Measurements from ENCODE around the gene C17orf114.
"Not testable (repeated sequence)": the region's sequence is repeated elsewhere in the genome, so short reads cannot be mapped to it uniquely, and the experiment has no call there.

C17orf114 gene

GRCh38 chr17:4802228-4802627 lies at the start of gene C17orf114:
Gene C17orf114 (minus strand): TSS chr17:4802328.
- no peak for DNase-seq

GRCh38 chr17:4851084-4851483 lies 49.0 kb upstream of the C17orf114 start:
- DNase-seq = no peak

- DNase-seq = no peak
These were observed 48.1 kb upstream of the C17orf114 start for GRCh38 chr17:4850246-4850645.

- no peak for DNase-seq
These were observed 46.9 kb upstream of the C17orf114 start for GRCh38 chr17:4849011-4849536.

DNA sequence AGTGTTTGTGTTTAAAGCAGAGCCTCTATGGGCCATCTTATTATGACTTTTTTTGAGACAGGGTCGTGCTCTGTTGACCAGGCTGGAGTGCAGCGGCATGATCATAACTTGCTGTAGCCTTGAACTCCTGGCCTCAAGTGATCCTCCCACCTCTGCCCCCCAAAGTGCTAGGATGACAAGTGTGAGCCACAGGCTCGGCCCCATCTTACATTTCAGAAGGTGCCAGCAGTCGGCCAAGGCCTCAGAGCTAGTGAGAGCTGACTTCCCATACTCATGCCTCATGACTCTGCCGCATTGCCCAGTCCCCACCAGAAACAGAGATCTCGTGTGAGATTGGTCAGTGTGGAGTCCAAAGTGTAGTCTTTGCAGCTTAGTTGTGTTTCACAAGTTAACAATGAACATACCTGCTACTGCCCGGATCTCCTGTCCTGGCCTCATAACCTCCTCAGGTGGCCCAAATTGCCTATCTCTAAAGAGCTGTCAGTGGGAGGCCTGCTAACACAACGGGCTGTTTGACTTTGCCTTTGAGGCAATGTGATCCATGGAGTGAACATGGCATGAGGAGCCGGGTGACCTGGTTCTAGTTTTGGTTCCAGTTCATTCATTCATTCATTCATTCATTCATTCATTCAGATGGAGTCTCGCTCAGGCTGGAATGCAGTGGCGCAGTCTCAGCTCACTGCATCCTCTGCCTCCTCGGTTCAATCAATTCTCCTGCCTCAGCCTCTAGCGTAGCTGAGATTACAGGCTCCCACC lies 44.7 kb upstream of the C17orf114 start:
- no peak for DNase-seq

GRCh38 chr17:4845118-4845517 lies 43.0 kb upstream of the C17orf114 start:
- no peak for DNase-seq

GRCh38 chr17:4843321-4844000 lies 41.3 kb upstream of the C17orf114 start:
- no peak for DNase-seq

DNA sequence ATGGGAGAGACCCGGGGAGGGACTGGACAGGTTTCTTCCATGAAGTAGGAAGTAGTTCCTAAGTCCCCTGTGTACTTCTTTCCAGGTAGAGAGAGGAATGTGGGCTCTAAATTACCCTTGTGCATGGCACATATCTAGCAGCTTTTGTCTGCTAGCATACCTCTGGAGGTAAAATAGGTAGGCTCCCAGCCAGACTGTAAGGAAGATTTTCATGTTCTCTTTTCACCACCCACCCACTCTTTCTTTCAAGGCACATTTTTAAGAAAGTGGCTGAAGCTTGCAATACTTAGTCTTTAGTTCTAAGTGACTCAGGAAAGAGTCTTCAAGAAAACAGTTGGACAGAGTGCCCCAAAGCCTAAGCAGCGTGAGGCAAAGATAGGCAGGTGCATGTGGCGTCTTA lies 40.2 kb upstream of the C17orf114 start:
- DNase-seq = no peak

- DNase-seq = no peak
These were observed 38.7 kb upstream of the C17orf114 start for GRCh38 chr17:4840893-4841242.

DNA sequence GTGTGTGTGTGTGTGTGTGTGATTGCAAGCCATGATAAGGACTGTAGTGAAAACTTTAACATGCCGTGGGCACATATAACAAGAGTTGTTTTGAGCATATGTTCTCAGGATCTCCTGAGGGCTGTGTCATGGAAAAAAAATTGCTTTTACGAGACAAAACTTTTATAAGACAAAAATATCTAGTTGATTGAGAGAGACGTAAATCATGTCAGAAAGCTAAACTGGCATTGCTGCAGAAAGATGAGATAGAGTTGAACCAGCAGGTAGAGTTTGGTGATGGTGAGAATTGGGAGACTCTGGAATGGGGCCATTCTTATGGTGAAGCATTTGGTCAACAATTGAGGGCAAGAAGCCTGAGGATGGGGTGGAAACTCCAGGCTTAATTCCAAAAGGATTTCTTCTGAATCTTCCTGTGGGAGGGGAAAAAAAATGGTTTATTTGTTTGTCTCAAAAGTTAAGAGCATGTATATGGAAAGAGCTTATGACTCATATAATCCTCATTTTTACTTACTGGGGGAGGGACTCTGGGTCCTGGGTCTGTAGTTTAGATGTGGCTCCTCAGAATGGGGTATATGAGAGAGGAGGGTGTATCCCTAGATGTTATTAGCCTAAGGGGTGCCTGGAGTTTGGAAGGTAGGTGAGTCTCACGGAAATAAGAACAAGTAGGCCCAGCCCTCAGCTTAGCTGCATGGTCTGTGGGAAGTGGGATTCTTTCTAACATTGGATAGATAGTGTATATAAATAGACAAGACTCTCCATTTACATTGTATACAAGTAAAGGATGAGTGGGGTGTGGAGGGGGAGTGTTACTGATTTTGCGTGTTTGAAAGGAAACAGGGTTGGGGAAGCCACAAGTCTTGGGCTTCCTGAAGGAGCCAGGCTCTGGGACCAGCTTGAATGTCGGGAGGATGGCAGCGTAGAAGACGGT lies 38.1 kb upstream of the C17orf114 start:
- DNase-seq = no peak

GRCh38 chr17:4839221-4839620 lies 37.1 kb upstream of the C17orf114 start:
- no peak for DNase-seq

- DNase-seq = no peak
These were observed 36.2 kb upstream of the C17orf114 start for GRCh38 chr17:4838309-4838785.

DNA sequence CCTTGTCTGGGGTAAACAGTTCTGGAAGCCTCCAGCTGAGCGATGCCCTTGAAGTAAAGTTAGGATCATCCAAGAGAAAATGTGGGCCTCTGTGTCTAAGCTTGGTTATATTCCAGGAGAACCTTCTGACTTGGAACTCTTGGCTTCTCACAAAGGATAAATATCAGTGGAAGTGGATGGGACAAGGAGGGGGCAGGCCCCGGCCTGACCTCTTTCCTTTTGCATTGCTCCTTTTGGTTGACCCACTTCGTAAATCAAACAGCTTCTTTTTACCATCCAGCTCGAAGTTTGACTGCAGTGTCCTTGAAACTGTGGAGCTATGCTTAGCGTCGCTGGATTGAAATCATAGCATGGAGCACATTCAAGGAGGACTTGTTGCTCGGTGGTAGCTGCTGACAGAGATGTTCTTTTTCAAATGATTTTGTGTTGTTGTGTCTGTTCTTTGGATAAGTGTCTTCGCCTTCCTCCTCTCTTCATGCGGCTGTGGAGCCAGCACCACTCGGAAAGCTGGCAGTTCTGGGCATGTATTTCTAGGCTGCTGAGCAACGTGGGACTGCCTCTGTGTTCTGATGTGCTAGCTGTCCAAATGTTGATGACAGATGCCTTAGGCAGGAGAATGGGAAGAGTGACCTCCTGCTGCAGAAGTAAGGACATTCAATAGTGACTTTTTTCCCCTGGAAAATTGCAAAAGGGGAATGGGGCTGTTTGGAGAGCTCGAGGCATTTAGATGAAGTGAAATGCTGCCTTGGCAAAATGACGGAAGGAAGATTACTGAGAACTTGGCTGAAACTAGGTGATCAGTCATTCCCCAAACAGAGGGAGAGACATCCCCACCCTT lies 35.6 kb upstream of the C17orf114 start:
- no peak for DNase-seq

- DNase-seq = no peak
These were observed 34.1 kb upstream of the C17orf114 start for GRCh38 chr17:4836221-4836620.

GRCh38 chr17:4834681-4835020 lies 32.5 kb upstream of the C17orf114 start:
- no peak for DNase-seq

DNA sequence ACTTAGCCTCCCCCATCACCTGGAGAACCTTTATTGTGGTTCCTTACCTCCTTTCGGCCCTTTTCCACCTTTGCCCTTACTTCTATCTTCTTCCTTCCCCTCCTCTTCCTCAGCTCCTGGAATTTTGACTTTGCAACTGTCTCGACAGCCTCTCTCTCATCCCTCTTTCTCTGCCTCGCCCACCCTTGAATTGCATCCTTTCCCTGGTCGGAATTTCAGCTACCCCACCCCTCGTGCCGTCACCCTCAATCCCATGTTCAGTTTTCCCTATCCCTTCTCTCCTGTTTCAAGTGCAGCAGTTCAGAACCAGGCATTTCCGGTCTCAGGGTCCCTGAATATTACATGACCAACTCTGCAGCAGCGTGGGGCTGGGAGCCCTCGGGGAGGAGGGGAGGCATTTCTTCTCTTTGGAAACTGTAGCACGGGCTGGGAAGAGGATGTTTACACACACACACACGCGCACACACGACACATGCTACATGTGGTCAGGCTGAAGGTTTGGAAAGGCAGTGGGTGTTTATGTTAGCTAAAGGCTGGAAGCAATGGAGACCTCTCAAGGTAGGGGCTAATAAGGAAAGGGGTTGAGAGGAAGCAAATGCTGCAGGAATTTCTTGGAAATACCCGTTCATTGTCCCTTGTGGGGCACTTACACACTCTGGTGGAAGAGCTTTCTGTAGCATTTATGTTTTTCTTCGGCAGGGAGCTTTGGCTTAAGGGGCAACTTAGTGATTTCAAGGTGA lies 32.0 kb upstream of the C17orf114 start:
- DNase-seq = no peak

DNA sequence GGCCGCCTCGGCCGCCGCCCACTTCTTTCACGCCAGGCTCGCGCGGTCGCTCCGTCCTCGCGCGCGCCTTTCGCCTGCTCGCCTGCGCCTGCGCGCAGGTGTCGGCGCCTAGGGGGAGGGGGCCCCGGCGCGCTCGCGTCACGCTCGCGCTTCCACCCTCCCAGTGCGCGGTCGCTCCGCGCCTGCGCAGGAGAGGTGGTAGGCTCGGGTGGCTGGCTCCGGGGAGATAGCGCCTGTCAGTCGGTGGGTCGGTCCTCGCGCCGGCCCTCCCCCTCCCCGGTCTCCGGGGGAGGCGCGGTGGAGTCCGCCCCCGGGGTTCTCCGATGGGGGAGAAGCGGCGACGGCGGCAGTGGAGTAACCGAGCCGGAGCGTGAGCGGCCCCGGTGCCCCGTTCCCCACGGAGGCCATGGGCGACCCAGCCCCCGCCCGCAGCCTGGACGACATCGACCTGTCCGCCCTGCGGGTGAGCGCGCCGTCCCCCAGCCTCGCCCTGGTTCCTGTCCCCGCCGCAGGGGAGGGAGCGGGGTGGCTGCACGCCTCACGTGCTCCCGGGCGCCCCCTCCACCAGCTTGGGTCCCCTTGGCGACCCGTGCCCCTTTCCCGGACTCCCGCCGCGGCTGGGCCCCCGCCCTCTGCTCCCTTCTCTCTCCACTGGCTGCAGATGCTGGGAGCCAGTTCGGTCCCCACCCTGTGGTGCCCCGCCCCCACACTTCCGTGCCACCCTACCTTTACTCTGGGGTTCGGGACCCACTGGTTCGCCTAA lies 31.2 kb upstream of the C17orf114 start, which contains the start of gene MINK1:
Gene MINK1 (plus strand): TSS at position 163 of the 763 bp plus-strand sequence. CDS start 244 bp downstream, at position 407.
- DNase-seq = peak; percentile 79 to 95

- not testable (repeated sequence) for DNase-seq
These were observed 30.7 kb upstream of the C17orf114 start for GRCh38 chr17:4832829-4833177.

DNA sequence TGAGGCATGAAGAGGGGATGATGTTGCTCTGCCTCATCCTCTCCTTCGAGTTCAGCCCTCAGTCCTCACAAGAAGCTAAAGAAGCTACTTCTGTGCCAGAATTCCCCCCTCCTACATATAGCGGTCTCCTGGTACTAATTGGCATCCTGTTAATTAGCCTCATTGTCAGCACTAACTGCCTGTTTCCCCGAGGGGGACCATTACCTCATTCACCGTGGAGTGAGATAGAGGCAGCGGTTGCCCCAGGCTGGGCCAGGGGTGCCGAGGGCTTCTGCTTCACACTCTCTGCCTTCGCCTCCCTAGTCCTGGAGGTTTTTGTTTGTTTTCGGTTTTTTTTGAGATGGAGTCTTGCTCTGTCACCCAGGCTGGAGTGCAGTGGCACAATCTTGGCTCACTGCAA lies 25.3 kb upstream of the C17orf114 start:
- DNase-seq = no peak

DNA sequence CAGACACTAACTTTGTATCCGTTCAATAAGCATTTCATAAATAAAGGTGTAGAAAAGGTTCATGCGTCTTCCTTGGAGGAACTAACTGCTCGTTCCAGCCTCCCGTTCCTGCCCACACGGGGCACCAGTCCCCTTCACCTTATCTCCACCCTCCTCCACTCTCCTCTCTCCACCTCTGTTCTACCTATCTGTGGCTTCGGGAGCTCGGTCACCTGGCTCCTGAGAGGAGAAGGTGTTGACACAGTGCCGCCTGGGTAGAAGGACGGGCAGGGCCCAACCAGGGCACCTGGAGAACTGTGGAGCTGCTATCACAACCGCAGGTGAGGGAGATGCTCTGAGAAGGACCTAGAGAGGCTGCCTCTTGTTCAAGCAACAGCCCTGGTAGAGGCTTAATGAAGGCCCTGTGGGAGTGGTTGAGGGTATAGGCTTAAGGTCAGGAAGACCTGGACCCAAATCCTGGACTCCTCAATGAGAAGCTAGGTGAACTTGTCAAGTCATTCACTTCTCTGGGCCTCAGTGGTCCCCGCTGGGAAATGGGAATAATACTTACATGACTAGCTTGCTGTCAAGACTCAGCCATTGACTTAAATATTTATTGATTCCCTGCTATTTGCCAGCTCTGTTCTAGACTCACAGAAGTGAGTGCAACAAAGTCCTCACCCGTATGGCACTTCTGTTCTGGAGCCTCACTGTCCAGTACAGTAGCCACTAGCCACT lies 21.4 kb upstream of the C17orf114 start:
- DNase-seq = no peak
